ENCODE data around the gene NCDN.

The NCDN gene

DNA sequence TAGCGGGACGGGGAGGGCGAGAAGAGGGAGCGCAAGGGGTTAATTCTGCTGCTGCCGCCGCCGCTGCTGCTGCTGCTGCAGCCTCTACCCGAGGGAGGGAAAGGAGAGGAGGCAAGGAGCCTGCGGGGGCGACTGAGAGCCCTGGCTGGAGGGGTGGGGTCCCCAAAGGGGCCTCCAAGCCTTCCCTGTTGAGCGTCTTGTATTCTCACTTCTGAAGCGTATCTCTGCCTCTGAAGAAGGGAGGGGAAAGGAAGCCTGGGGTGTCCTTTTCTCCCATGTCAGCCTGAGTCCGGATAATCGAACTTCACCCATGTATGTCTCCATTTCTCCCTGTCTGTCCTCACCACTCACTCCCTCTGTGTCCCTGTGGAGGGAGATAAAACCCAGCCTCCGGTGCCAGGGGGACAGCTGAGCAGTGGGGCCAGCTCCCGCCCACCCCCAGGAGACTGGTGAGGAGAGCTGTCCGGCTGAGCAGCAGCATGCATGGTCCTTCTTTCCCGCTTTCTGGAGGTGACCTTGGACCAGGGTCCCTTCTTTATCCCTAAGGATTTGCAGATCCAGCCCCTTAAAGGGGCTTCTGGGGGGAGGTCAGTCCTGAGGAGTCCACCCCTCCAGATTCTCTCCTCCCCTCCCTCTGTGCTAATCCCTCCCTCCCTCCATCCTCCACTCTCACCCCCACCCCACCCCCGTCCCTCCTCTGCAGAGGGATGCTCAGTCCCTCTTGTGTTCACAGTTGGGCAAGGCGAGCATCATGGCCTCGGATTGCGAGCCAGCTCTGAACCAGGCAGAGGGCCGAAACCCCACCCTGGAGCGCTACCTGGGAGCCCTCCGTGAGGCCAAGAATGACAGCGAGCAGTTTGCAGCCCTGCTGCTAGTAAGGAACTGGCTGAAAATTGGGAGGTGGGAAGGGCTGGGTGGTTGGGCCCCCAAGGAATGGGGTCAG is 1.0 kb downstream of the NCDN start:
- TF ChIP-seq CTCF (conservative IDR thresholded peaks at IDR 0.05; ENCODE audit: low read depth, low read length): peak; percentile 30
- no peak for DNase-seq (ENCODE audit: low read depth)
- peak overlapping the region; percentile 98 for H3K4me3 ChIP-seq (ENCODE audit: low read depth, low read length)

DNA sequence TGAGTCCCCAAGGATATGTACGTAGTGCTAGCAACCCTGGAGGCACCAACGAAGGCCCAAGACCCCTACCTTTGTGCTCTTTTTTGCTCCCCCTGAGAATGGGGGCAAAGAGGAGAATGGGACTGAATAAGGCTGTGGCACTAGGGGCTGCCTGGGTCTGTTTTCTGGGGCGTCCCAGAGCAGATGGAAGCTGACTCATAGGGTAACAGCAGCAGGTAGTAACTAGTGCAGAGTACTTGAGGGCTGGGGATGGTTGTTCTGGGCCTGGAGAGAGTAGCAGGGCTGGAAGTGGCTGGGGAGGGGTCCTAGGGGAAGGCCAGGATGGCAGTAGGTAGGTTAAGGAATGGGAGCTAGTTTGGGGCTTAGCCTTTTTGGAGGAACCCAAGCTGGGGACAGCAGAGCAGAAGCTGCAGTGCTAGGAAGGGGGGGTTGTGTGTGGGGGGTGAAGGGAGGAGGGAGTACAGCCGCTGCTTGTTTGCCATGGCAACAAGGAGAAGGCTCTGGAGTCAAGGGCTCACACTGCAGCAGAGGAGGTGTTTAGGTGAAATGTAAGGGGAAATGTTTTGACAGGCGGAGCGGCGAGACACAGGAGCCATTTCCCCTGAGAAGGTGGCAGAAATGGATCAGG is 1.8 kb downstream of the NCDN start:
- no peak for DNase-seq (ENCODE audit: low read depth)
- no peak overlapping the region for H3K4me3 ChIP-seq (ENCODE audit: low read depth, low read length)
- TF ChIP-seq CTCF (conservative IDR thresholded peaks at IDR 0.05; ENCODE audit: low read depth, low read length): no peak

GRCh38 chr1:35560256-35561225 is 2.9 kb downstream of the NCDN start:
- no peak for DNase-seq (ENCODE audit: low read depth)
- no peak overlapping the region for H3K4me3 ChIP-seq (ENCODE audit: low read depth, low read length)
- no peak for TF ChIP-seq CTCF (conservative IDR thresholded peaks at IDR 0.05; ENCODE audit: low read depth, low read length)

- no peak for TF ChIP-seq CTCF (conservative IDR thresholded peaks at IDR 0.05; ENCODE audit: low read depth, low read length)
- H3K4me3 ChIP-seq (ENCODE audit: low read depth, low read length): no peak overlapping the region
- DNase-seq (ENCODE audit: low read depth): no peak
These were observed 3.8 kb downstream of the NCDN start for GRCh38 chr1:35561297-35561971.

DNA sequence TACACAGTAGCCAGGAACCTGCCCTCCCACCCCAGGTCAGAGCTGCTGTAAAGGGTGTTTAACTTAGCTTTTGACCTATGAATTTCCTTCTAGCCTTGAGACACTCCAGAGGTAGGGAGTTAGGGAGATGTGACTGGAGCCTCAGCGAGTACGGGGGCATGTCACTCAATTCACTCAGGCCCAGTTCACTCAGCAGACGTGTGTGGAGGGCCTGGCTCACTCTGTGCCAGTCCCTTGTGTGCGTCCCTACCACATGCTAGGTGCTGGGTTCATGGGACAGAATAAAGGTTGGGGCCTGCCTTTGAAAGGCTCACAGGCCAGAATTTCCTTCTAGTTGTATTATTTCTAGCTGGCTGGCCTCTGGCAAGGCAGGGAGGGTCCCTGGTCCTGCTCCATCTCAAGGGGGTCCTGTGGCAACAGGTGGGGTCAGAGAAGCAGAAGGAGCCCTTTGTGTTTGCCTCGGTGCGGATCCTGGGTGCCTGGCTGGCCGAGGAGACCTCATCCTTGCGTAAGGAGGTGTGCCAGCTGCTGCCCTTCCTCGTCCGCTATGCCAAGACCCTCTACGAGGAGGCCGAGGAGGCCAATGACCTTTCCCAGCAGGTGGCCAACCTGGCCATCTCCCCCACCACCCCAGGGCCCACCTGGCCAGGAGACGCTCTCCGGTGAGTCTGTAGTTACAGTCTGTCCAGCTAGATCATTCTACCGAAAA is 4.5 kb downstream of the NCDN start:
- no peak for TF ChIP-seq CTCF (conservative IDR thresholded peaks at IDR 0.05; ENCODE audit: low read depth, low read length)
- H3K4me3 ChIP-seq (ENCODE audit: low read depth, low read length): no peak overlapping the region
- DNase-seq (ENCODE audit: low read depth): no peak

- DNase-seq (ENCODE audit: low read depth): no peak
- no peak for TF ChIP-seq CTCF (conservative IDR thresholded peaks at IDR 0.05; ENCODE audit: low read depth, low read length)
- no peak overlapping the region for H3K4me3 ChIP-seq (ENCODE audit: low read depth, low read length)
These were observed 5.6 kb downstream of the NCDN start for GRCh38 chr1:35563166-35563565.
